Erythroblast (primary cell): ENCODE measurements around the gene PTCH2.

Experiments used
- GATA1 ChIP-seq: IDR thresholded peaks from 2 replicates; pipeline ENCODE4 v1.6.1; 2011; ENCODE audit warnings: low read depth, mild to moderate bottlenecking, control low read depth, low read length, moderate library complexity
- POLR2A ChIP-seq: IDR thresholded peaks from 2 replicates; pipeline ENCODE4 v1.6.1; 2011; ENCODE audit warnings: mild to moderate bottlenecking, low read length

DNA sequence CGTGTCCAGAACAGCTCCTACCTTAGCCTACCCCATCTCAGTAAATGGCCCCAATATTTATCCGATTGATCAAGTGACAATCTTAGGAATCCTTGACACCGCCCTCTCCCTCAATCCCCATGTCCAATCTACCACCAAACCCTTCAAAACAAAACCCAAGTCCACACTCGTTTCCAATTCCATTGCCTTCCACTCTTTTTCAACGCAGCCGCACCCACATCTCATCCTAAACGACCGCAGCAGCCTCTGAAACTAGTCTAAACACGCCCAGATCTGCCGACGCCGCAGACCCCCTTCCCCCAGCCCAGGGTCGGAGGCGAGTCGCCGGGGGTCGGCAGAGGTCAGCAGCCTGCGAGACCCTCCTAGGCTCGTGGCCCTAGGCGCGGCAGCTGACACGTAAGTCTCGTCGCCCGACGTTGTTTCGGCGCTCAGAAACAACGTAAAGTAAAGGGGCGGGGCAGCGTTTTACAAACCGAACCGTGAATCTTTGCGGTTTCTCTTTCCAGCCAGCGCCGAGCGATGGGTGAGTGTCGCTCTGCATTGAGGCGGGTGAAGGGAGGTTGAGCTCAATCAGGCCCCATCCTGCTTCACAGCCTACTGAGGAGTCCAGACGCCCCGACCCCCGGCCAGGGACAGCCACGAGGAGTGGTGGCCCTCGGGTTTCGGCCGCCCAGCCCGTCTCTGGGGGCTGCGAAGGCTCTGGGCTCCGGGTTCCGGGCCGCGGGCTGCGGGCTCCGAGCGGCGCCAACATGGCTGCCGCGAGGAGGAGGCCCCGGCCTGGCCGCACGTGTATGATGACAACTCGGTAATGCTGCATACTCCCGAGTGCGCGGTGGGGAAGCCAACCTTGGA, 67.7 kb downstream of the PTCH2 start, which contains the start of gene RPS8:
- TF ChIP-seq POLR2A (peak; percentile 99), GATA1 (no peak)
